Left renal pelvis (tissue), 4 donors: ENCODE data around the gene C11orf97. TPM values are rescaled to one million over a fixed set of nuclear protein-coding genes. Genes with fewer than 3 reads are reported as not detected.
A peak's percentile ranks its signal among the peaks of the same experiment; 100 is the strongest.
"Not testable (repeated sequence)": the region's sequence is repeated elsewhere in the genome, so short reads cannot be mapped to it uniquely, and the experiment has no call there.

Experiments used
- DNase-seq, 4 donors: peaks; one replicate each; pipeline ENCODE4 v3.0.0-alpha.2; 2013; ENCODE audit warnings: low read depth in 4 of 4, low spot score in 3 of 4
- polyA plus RNA-seq, 4 donors: library from polyadenylated mRNA; unstranded; fragments of 120-200 nt; gene quantifications; one replicate each; pipeline ENCODE4 v1.2.1, GENCODE V29; 2013; ENCODE audit not compliant: insufficient read length in 4 of 4

Gene C11orf97, protein sequence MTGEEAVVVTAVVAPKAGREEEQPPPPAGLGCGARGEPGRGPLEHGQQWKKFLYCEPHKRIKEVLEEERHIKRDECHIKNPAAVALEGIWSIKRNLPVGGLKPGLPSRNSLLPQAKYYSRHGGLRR
- polyA plus RNA-seq: not detected

DNA sequence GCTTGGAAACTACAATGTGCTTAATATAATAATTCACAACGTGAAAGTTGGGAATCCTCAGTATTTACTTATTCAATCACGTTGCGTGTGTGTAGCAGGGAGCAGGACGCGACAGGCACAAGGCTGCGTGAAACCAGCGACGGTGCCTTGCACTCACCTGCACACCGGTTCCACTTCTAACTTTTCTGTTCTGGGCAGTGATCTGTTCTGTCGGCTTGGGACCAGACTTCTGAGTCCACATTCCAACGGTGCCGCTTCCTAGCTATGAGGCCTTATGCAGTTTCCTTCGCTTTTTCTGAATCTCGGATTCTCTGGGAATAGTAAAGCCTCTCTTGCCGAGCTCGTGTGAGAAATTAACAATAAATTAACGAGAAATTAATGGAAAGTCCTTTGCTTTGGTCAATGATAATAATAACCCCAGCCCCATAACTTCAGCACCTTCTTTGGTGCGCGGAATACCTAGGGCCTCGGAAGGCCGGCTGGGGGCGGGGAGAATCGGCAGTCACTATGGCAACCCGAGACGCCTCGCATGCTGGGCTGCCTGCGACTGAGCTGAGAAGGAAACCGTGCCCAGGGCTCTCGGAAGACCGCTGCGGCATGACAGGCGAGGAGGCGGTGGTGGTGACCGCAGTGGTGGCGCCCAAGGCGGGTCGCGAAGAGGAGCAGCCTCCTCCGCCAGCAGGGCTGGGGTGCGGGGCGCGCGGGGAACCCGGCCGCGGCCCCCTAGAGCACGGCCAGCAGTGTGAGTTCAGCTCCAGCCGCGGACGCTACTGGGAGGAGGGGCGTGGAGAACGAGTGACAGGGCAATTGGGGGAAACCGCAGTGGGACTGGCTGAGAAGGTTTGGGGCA is at the start of gene C11orf97:
Gene C11orf97, plus strand, starts transcription at position 530 of the 850 bp plus-strand sequence. Its CDS starts 68 bp downstream, at position 598.
- DNase-seq: peak in 1 of 4 donors; percentile 41

DNA sequence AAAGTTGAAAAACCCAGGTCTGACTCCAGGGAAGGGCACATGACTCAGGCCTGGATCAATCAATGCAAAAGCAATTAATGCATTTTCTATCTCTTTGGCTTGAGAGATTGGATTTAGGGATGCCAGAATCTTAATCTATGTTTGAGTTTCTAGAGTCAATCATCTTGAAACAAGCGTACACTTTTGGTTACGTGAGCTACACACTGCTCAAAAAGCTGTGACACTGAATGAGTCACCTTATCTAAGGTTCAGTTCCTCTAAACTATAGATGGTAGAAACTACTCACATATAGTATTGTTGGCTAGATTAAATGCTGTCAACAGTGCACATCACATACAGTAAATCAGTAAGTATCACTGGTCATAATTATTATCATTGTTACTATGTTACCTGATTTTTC is 42.8 kb upstream of the C11orf97 start:
- DNase-seq: no peak

DNA sequence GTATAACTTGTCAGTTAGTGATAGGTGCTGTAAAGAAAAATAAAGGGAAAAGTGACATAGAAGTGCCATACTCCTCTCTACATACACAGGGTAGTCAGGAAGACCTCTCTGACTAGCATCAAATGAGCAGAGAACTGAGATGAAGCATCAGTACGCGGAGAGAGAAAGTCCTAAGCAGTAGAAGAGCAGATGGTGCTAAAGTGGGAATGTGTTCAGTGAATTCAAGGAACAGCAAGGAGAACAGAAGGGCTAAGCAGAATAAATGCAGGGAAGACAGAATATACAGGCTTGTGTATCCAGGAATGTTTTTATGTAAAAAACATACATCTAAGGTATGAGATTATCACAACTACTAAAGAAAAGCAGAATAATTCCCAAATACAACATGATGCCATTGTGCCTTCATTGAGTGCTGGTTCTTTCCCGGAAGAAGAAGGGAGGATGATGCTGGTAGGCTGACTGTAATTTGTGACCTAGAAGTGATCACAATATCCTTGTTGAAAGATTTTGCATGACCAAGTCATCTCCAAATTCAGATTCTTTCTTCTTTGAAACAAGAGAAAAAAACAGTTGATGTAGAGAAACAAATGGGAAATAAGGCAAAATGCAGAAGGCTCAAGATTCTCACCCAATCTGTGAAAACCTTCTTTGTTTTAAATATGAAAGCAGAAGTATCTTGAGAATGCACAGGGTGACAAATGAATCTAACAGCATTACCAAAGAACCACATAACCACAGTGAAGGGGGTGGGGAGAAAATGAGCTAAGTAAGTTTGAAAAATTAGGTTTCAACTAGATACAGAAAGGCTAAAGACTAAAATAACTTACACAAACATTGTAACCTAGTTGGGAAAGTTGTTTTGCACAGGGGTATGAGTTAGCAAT is 39.1 kb upstream of the C11orf97 start:
- DNase-seq: no peak

DNA sequence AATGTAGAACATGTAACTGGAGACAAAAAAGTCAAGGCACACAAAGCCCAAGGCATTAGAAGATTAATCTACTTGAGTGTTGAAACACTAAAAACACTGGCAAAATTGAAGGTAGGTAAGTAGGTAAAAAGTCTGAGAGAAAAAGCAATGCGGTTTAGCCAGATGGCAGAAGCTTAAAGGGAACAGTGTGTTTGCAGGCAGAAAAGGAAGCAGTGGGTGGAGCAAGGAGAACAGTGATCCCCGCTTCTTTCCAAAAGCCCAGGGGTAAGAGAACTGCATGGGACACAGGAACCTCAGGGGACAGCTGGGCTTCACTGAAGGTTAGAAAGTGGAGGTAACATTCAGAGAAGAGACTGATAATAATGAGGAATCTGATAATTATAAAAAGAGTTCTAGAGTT is 34.6 kb upstream of the C11orf97 start:
- no peak for DNase-seq

DNA sequence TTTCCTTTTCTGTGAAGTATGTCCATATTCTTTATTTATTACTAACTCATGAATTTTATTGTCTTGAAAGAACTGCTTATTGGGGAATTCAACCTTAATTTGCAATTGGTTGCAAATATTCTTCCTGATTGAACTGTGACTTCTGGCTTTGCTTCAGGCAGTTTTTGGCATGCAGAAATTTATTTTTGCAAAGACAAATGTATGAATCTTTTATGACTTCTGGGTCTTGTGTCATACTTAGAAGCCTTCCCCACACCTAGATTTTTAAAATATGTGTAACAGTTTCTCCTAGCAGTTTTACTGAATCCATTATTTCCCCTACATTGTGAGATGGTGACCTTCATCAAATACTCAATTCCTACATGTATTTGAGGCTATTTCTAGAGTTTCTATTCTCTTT is 30.9 kb upstream of the C11orf97 start:
- DNase-seq: no peak

DNA sequence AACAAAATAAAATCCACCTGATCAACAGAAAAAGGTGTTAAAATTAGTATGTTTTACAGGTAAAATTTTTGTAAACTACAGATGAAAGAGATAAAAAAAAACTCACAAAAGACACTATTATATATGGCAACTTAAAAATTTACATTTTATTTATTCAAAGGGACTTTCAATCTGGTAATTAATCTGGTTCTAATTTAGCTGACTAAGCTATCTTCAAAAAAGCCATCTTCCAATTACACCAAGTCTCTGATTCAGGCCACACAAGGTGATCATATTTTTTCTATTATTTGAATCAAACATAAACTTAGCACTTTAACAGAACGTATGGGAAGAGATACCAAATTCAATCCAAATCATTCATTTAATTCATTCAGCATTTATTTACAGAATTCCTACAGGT is 26.2 kb upstream of the C11orf97 start:
- no peak for DNase-seq

DNA sequence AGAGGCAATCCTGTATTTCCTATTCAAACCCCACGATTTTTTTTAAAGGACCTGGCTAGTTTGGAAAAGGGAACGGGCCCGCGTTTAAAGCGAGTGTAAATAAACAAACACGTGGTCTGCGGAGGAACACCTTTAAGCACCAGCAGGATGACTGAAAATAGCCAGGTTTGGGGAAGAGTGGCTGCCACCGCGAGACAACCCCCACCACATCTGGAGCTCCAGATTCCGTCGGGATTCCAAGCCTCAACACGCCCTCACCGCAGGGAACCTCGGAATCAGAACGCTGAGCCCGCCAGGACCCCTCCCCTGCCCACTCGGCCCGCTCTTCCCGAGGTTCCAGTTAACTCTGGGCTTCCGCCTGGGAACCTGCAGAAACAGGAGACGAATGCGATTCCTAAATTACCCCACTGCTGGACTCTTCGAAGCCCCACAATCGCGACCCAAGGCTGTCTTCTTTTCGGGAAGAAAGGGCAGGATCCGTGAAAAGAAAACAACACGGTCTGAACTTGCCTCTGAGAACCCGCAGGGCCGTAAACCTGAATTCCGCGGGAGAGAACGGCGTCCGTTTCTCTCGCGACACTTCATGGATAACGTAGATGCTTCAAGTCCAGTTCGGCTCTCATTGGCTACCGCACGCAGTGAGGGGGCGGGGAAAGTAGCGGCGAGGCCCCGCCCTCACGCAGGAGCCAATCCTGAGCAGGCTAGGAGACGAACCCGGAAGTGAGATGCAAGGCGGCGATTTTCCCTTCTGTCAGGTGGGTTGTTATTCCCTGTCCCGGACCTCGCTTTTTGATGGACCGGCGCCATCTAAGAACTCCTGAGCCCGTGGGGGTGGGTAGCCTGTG is 18.8 kb upstream of the C11orf97 start, which contains the start of the genes ANKRD49 and MRE11:
Gene ANKRD49, plus strand, starts transcription at position 704 of the 845 bp plus-strand sequence. CDS start 2,710 bp downstream, outside the sequence.
Gene MRE11, minus strand, starts transcription at position 564 of the 845 bp plus-strand sequence. CDS start 1,043 bp downstream, outside the sequence.
- DNase-seq: peak; percentile 94 to 97 (median 96)

DNA sequence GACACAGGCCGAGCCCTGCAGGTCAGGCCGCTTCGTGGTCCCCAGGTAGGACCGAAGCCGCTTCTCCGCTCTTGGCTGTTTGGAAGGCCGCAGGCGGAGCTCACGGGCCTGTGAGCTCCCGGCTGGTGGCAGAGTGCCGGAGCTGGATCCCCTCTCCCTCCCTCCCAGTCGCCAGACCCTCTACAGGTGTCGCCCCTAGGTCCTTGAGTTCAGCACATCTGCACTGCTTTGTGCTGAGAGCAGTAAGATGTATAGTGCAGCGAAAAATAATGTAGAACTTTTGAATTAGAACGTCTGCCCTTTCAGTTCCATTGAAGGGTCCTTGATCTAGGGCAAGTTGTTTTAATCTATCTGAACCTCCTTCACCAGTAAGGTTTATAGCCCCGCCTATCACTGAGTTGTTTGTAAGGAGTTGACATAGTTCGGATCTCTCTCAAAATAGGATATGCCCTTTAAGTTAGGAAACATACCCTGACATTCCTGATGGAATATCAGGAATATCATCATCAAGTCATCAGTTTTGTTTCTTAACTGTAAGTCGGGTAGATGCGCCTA is 18.1 kb upstream of the C11orf97 start:
- DNase-seq: no peak

DNA sequence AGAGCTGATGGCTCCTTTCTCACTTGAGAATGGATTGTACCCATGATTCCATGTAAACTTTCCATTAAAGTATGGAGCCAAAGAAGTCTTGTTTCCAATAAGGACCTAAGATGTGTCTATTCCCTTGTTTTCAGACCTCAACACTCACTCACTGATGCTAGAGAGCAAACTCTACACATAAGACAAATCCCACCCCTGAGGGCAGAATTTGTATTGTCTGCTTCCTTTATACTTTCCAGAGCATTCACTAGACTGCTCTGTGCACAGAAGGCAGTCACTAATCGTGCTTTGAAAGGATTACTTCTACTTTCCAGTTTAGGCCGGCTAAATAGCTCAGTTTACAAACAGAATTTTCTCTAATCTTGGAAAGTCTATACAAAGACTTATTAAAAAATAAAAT is 12.1 kb upstream of the C11orf97 start:
- no peak for DNase-seq

DNA sequence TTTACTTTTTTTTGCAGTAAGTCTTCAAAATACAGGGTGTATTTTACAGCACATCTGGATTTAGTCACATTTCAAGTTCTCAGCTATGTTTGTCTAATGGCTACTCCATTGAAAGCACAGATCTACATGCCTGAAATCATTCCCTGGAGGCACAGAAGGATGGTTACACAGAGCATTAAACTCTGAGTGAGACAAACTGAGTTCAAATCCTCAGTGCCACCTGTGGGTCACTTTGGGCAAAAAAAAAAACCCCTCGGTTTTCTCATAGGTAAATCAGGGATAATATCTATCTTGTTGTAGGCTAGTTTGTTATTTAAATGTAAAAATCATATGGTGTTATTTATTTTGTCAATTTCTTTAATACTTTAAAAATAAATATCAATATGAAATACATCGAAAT is 10.7 kb upstream of the C11orf97 start:
- no peak for DNase-seq

DNA sequence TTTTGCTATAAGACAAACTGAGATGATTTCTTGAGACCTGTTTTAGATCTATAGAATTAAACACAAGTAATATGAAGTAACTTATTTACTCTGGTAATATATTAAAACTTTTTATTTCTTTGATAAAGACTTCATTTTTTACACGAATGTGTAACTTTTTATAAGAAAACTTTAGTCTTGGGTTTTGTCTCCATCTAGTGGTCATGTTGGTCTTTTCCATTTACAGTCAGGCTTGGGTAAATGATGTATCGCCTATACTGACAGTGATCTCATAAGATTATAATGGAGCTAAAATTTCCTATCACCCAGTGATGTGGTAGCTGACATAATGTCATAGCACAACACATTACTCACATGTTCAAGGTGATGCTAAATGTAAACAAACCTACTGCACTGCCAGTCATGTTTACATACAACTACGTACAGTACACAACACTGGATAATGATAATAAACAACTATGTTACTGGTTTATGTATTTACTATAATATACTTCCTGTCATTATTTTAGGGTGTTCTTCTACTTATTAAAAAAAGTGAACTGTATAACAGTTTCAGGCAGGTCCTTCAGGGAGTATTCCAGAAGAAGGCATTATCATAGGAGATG is 7.5 kb upstream of the C11orf97 start:
- no peak for DNase-seq

DNA sequence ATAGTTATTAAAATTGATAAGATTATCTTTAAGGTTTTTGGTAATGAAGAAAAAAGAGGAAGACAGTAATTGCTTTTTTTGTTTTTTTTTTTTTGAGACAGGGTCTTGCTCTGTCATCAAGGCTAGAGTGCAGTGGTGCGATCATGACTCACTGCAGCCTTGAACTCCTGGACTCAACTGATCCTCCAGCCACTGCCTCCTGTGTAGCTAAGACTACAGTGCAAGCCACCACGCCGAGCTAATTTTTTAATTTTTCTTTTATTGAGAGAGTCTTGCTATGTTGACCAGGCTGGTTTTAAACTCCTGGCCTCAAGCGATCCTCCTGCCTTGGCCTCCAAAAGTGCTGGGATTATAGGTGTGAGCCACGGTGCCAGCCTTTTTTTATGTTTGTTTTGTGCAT is 5.7 kb upstream of the C11orf97 start:
- DNase-seq: not testable (repeated sequence)

DNA sequence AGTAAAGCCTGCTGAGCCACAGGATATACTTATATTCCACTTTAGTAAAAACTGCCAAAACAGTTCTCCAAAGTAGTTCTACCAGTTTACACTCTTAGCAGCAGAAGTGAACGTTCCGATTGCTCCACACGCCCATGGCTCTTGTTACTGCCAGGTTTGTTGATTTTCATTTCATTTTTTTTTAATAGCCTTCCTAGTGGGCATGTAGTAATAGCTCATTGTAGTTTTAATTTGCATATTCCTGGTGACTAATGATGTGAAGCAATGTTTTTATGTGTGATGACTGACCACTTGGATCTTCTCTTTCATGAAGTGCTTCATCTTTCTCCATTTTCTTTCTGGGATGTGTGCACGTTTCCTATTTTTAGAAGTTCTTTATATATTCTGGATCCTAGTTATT is 4.8 kb upstream of the C11orf97 start:
- no peak for DNase-seq

DNA sequence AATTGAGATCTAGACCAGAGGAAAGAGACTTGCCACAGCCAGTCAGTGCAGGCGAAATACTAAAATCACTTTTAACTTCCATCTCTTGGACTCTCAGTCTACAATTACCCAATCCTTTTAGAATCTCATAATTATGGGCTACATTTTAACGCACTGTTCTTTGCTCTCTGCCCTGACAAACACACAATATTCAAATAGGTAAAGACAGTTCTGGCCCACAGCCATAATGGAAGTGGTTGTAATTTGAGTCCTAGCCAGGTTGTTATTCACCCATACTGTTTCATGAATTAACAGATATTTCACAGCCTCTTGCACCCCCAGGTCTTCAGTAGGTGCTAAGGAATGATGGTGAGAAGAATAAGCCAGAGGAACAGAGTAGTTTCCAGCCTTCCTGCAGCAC is 830 bp downstream of the C11orf97 start:
- DNase-seq: no peak

DNA sequence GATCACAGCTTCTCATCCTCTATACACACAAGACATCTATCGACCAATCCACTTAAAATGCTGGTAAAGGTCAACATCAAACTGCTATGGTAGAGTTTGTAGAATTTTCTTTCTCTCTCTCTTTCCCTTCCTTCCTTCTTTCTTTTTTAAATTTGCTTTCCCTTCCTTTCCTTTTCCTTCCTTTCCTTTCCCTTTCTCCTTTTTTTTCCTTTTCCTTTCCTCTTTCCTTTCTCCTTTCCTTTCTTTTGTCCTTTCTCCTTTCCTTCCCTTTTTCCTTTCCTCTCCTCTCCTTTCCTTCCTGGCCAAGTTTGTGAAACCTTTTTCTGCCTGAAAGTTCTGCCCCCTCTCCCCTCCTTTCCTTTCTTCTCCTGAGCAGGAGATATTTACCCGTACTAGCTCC is 3.1 kb downstream of the C11orf97 start:
- no peak for DNase-seq

DNA sequence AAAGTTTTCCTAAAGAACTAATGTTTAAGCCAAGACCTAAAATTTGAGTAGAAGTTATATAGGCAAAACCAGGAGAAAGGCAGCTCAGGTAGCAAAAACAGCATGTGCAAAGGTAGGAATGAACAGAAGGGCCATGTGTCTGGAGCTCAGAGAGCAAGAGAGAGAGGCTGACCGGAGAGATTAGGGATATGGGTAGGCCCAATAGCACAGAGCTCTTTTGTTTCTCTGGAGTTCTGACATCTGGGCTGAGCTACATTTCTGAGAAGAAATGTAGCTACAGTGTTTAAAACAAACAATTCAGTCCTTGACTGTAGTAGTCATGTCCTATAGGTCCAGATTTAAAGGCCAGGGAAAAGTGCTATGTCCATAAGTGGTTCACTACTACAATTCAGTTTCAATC is 4.5 kb downstream of the C11orf97 start:
- no peak for DNase-seq

DNA sequence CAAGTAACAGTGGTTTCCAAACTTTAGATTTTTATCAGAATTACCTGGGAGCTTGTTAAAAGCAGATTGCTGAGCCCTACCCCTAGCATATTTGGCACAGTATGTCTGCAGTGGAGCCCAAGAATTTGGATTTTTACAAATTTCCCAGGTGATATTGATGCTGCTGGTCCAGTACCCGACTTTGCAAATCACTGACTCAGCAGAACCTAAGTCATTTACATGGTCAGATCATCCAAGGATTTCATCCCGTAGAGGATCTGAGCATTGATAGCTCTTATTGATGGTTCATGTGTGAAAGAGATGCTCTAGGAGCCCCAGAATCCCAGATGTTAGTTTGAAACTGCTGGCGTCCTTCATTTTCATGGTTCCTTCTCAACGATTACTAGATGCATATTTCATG is 6.0 kb downstream of the C11orf97 start:
- DNase-seq: no peak

DNA sequence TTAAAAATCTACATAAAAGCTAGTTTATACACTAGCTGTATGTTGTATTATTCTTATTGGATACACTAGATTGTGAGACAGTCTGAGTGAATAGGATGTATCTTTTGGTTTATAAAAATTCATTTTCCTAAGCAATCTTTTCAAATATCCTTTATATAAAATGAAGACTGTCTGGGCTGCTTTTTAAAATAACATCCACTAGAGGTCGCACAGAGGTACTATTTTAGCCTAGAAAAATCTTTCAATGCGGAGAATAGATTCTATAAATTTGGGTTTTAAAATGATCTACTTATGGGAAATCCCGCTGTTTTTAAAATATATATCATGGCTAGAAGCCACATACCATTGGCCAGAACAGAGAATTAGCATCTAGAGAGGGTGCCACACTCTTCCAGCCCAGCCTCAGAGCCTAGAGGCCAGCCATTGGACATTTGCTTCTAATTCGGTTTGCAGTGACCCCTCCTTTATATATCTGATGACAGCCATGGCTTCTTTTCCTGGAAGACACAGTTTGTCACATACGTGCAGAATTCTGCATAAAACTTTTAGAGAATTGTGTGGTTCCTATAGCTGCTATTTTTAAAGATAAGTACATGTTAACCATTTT is 7.3 kb downstream of the C11orf97 start:
- DNase-seq: no peak

DNA sequence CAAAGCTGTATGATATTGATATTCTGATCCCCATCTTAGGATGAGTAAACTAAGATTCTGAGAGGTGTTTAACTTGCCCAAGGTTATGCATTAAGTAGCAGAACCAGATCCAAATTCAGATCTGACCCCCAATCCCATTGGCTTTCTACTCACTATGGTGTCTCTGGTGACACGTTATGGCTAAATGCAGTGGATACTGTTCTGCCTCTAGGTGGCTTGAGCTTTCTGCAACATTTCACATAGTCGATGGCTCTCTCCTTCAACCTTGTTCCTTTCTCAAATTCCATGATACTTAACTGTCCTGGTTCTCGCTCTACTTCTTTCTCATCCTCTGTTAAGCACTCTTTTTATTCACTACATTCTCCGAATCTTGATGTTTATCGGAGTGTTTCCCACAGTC is 9.4 kb downstream of the C11orf97 start:
- DNase-seq: no peak
